ENCODE results near the gene AURKB. TPM values are rescaled to one million over a fixed set of nuclear protein-coding genes. Genes with fewer than 3 reads are reported as not detected.
"Not testable (repeated sequence)": the region's sequence is repeated elsewhere in the genome, so short reads cannot be mapped to it uniquely, and the experiment has no call there.

Gene AURKB
- total RNA-seq, 3 donors from 2014 or later, result 6.2 to 6.7 (median 6.7) TPM

DNA sequence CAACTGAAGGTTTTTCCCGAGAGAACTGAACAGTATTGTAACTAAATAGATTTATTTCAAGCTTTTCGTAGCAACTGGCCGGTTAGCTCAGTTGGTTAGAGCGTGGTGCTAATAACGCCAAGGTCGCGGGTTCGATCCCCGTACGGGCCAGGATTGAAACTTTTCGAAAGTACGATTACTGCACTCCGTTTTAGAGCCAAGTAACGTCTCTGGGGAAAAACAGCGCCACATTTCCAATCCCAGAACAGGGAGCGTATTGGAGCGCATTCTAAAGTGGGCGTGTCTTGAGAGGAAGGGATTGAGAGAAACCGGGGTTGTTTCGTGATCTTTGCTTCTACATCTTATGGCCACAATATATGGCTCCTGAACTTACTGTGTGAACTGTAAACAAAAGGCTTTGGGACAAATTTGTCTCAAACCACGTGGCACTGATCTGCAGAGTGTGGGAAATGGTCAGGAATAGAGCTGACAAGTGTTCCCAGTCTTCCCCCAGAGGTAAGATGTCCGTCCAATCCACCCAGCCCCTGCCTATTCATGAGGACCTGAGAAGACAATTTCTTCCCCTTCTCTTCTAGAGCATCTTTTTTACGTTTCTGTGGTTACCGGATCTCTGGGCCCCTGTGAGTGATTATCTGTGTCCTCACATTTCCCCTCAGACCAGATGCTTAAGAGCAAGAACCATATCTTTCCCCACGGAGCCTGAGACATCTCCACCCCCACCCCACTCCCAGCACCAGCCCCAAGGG, 22.7 kb downstream of the AURKB start:
- no peak overlapping the region for H3K4me3 Mint-ChIP-seq
- H3K27me3 Mint-ChIP-seq (ENCODE audit: low read depth), result no peaks in the 10 kb centered on the region
- H3K36me3 Mint-ChIP-seq (ENCODE audit: insufficient read depth), result no peaks in the 10 kb centered on the region
- peak; percentile 93 for DNase-seq
- H3K4me1 Mint-ChIP-seq (ENCODE audit: low read depth), result peaks cover 11% of the 10 kb centered on the region
- peak; percentile 36 to 45 for ATAC-seq
- H3K9me3 Mint-ChIP-seq, result no peaks in the 10 kb centered on the region

DNA sequence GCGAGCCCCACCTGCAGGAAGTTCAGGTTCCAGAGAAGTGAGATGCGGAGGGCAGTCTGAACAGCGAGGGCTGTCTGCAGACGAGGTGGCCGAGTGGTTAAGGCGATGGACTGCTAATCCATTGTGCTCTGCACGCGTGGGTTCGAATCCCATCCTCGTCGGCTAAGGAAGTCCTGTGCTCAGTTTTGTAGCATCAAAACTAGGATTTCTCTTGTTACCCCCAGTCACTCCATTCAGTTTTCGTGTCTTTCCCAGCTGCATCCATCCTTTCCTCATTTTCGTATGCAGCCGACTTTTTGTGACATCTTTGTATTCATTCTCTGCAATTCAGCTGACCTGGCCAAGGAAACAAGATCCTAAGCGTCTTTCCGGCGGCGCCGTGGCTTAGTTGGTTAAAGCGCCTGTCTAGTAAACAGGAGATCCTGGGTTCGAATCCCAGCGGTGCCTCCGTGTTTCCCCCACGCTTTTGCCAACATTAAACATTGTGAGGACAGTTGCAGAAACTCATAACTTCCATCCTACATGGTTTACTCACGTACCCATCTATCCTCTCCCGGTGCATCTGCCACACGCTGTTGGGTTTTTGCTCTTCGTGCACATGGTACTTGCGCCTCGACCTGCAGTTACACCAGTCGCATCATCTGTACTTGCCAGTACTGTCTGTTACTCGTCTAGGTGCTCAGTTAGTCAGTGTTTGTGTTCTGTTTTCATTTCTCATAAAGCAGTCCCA, 23.4 kb downstream of the AURKB start:
- Mint-ChIP-seq H3K36me3 (ENCODE audit: insufficient read depth) (no peaks in the 10 kb centered on the region), H3K9me3 (no peaks in the 10 kb centered on the region), H3K4me1 (ENCODE audit: low read depth) (peaks cover 12% of the 10 kb centered on the region), H3K27me3 (ENCODE audit: low read depth) (no peaks in the 10 kb centered on the region), H3K4me3 (no peak overlapping the region)
- DNase-seq (peak; percentile 91), ATAC-seq (peak; percentile 39 to 49)

DNA sequence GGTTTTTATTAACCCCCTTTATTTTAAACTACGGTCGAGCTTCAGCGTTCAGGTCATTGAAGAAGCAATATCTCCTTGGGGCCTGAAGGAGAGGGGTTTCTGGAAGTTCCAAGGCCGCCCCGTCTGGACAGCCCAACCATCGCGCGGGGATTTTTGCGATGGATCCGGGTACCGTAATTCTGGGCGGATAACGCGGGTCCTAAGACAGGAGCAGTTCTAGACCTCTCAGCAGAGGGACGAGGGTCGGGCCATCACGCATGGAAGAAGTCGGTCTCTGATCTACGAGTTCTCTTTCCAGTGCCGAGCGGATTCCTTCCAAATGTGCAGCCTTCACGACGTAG, 24.0 kb downstream of the AURKB start:
- H3K4me3 Mint-ChIP-seq, result no peak overlapping the region
- no peak for ATAC-seq
- no peaks in the 10 kb centered on the region for H3K9me3 Mint-ChIP-seq
- no peaks in the 10 kb centered on the region for H3K36me3 Mint-ChIP-seq (ENCODE audit: insufficient read depth)
- H3K4me1 Mint-ChIP-seq (ENCODE audit: low read depth), result peaks cover 13% of the 10 kb centered on the region
- H3K27me3 Mint-ChIP-seq (ENCODE audit: low read depth), result no peaks in the 10 kb centered on the region
- no peak for DNase-seq

DNA sequence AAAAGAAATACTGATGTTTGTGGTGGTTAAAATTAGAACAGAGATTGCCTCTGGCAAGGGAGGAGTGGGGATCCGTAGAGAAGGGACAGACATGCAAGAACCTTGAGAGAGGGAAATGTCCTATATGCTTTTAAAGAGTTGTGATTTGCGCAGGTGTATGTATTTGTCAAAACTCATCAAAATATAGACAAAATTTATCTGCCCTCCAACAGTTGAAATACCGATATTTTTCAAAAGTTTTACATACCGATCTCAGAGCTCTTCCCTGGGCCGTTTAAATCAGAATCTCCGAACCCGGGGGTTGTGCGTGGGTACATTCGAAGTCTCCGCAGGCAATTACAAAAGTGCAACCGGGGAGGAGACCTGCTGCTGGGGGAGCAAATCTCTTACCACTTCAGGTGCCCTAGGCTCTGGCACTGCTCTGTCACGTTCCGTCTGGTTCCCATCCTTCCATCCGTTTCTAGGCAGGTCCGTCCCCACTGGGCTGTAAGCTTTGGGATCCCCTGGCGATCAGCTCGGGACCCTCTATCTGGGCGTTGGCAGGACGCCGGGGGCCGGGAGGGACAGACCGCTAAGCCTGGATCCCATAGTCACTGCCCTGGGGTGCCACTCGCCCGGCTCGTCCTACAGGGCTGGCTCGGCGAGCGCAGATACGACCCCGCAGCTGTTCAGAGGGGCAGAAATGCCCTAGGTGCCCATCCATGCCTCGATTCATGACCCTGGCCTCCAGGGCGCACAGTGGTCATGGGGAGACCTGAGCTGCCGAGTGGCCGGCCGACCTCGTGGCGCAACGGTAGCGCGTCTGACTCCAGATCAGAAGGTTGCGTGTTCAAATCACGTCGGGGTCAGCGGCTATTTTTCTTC, 24.6 kb downstream of the AURKB start:
- no peak overlapping the region for H3K4me3 Mint-ChIP-seq
- DNase-seq (peak; percentile 95), ATAC-seq (peak in 1 of 2 donors; percentile 9)
- H3K36me3 Mint-ChIP-seq (ENCODE audit: insufficient read depth), result no peaks in the 10 kb centered on the region
- peaks cover 10% of the 10 kb centered on the region for H3K4me1 Mint-ChIP-seq (ENCODE audit: low read depth)
- H3K27me3 Mint-ChIP-seq (ENCODE audit: low read depth), result no peaks in the 10 kb centered on the region
- no peaks in the 10 kb centered on the region for H3K9me3 Mint-ChIP-seq

DNA sequence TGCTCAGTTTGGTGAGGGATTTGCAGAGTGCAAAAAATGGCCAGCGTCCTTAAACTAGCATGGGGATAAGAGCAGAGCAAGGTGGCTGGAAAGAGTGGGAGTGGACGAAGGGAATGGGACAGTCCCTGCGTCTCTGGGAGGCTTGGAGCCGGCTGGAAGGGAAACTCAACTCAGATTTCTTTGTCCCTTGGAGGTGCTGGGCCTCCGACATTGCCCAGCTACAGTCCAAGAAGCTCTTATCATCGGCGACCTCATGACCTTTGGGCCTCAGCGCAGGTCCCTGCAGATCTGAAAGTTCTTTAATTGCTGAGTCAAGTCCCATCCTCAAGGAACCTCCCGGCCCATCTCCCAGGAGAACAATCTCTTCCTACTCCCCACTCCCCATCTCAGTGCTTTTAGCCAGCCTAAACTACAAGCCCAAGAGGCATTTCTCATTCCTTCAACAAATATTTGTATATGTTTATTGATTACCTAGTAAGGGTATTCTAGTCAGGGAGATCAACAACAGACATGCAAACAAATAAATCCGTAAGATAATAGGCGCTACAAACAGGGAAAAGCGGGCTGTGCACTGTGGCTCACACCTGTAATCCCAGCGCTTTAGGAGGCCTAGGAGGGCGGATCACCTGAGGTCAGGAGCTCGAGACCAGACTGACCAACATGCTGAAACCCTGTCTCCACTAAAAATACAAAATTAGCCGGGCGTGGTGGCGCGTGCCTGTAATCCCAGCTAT, 33.2 kb downstream of the AURKB start:
- DNase-seq, result no peak
- ATAC-seq, result no peak
- H3K27me3 Mint-ChIP-seq (ENCODE audit: low read depth), result no peaks in the 10 kb centered on the region
- no peaks in the 10 kb centered on the region for H3K36me3 Mint-ChIP-seq (ENCODE audit: insufficient read depth)
- H3K4me3 Mint-ChIP-seq, result peak overlapping the region; percentile 89
- peaks cover 39% of the 10 kb centered on the region for H3K4me1 Mint-ChIP-seq (ENCODE audit: low read depth)
- no peaks in the 10 kb centered on the region for H3K9me3 Mint-ChIP-seq

DNA sequence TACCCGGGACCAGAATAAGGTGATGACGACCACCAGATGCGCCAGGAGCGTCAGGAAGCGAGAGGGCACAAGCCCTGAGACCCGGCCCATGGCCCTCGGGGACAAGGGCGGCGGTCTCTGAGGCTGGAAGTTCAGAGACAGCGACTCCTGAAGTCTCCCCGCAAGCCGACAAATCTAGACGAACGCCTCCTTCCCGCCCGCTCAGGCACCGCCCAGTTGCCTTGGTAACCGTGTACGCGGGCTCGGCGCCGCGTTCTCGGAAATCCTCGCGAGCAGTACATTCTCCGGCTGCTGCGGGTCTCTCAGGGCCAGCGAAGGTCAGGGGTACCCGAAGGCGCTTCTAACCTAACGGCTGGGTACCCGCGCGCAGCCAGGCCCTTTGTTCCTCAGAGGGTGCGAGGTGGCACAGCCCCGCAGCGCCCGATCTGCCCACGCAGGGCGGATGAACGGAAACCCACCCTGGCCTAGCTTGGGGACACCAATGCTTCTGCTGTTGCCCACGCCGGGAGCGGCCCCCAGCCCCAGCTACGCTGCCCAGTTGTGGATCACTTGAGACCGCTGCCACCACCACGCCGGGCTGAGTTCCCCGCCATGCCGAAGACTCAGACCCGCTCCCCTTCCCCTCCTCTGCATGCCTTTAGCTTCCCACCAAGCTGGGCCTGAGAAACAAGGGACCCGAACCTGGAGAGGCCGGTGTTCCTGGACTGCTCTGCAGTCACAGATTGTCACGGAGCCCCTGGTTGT, 34.0 kb downstream of the AURKB start, which contains the start of gene TMEM107:
TSS of gene TMEM107 (minus strand) at position 184 of the 744 bp plus-strand sequence. CDS start at position 90, 94 bp downstream.
- Mint-ChIP-seq H3K4me3 (peak within 1 kb of the TSS; percentile 89), H3K4me1 (ENCODE audit: low read depth) (peaks cover 39% of the 10 kb centered on the region), H3K36me3 (ENCODE audit: insufficient read depth) (no peaks in the 10 kb centered on the region), H3K9me3 (no peaks in the 10 kb centered on the region), H3K27me3 (ENCODE audit: low read depth) (no peaks in the 10 kb centered on the region)
- peak; percentile 53 to 60 for ATAC-seq
- peak; percentile 78 for DNase-seq

DNA sequence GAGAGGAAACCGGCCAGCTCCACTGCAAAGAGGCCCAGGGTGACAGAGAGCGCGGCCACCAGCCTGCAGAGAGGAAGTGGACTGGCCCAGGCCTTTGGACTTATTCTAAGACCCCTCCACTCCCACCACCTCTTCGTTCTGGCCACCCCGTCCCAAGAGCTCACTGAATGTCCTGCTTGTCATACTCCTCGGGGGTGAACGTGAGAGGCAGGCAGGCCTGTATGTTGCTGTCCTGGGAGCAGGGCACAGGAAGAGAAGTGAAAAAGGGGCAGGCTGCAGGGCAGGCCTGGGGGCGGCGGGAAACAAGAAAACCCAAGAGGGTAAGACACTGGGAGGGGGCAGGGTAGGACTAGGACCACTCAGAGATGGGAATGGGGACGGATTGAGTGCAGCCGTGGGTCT, 34.6 kb downstream of the AURKB start:
- ATAC-seq, result no peak
- peak overlapping the region; percentile 89 for H3K4me3 Mint-ChIP-seq
- DNase-seq, result no peak
- H3K9me3 Mint-ChIP-seq, result no peaks in the 10 kb centered on the region
- no peaks in the 10 kb centered on the region for H3K36me3 Mint-ChIP-seq (ENCODE audit: insufficient read depth)
- H3K4me1 Mint-ChIP-seq (ENCODE audit: low read depth), result peaks cover 39% of the 10 kb centered on the region
- H3K27me3 Mint-ChIP-seq (ENCODE audit: low read depth), result no peaks in the 10 kb centered on the region

DNA sequence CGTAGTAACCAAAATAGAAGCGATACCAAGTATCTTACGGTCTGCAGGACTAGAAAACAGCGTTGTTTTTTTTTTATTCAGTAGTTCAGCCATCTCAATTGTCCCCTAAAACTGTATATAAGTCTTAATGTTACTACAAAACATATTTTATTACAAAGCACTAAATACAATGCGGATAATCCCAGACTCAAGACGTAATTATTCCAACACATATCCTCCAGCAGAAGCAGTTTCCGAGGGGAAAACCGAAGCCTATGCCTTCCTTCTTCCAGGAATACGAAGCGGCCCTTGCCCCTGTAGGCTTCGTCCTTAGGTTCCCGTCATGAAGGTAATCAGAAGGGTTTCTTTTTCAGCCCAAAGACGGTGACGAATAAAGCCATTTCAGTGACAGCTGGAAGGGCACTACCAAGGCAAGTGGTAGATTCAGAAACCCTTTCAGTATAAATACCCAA, 36.5 kb downstream of the AURKB start:
- no peaks in the 10 kb centered on the region for H3K27me3 Mint-ChIP-seq (ENCODE audit: low read depth)
- H3K9me3 Mint-ChIP-seq, result no peaks in the 10 kb centered on the region
- DNase-seq (no peak), ATAC-seq (no peak)
- H3K36me3 Mint-ChIP-seq (ENCODE audit: insufficient read depth), result no peaks in the 10 kb centered on the region
- H3K4me1 Mint-ChIP-seq (ENCODE audit: low read depth), result peaks cover 39% of the 10 kb centered on the region
- peak overlapping the region; percentile 82 for H3K4me3 Mint-ChIP-seq

DNA sequence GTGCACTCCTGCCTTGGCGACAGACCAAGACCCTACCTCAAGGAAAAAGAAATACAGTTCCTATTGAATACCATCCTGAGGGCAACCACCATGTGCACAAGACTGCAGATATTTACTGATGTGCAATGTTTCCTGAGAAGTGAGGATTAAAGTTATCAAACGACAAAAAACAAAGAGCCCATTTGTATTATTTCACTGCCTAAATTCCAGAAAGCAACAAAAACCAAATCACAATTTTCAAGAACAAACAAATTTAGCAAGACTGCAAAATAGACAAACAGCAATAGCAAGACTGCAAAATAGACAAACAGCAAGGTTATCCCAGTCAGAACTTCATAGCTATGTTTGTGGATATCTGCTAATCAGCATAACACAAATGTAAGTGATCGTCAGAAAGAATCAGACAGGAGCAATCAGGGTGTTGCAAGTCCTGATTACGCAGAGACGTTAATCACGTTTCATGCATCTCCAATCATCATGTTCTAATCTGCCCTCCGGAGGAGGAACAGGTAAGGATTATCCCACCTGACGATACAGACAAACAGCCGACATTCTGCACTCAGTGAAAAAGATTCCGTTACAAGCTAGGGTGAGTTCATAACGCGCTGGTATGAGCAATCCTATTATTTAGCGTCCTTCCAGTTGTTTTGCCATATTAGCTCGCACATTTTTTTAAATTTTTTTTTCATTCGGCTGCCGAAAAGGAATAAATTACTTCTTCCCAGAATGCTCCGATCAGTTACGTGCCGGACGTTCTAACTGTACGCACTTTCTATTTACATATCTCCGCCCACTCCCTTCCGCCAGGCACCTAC, 37.1 kb downstream of the AURKB start:
- Mint-ChIP-seq H3K36me3 (ENCODE audit: insufficient read depth) (no peaks in the 10 kb centered on the region), H3K9me3 (no peaks in the 10 kb centered on the region), H3K4me1 (ENCODE audit: low read depth) (peaks cover 40% of the 10 kb centered on the region), H3K27me3 (ENCODE audit: low read depth) (no peaks in the 10 kb centered on the region), H3K4me3 (peak overlapping the region; percentile 82)
- ATAC-seq, result peak; percentile 79 to 80
- DNase-seq, result peak; percentile 64

DNA sequence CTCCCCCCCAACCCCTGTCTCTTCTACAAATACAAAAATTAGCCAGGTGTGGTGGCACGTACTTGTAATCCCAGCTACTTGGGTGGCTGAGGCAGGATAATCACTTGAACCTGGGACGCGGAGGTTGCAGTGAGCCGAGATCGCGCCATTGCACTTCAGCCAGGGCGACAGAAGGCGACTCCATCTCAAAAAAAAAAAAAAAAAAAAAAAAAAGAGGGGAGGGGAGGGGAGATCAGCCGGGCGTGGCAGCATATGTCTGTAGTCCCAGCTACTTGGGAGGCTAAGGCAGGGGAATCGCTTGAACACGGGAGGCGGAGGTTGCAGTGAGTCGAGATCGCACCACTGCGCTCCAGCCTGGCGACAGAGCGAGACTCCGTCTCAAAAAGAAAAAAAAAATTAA, 40.2 kb downstream of the AURKB start:
- DNase-seq; H3K4me3 Mint-ChIP-seq; H3K9me3 Mint-ChIP-seq; H3K27me3 Mint-ChIP-seq (ENCODE audit: low read depth); ATAC-seq; H3K36me3 Mint-ChIP-seq (ENCODE audit: insufficient read depth): not testable (repeated sequence)
- peaks cover 24% of the 10 kb centered on the region for H3K4me1 Mint-ChIP-seq (ENCODE audit: low read depth)

DNA sequence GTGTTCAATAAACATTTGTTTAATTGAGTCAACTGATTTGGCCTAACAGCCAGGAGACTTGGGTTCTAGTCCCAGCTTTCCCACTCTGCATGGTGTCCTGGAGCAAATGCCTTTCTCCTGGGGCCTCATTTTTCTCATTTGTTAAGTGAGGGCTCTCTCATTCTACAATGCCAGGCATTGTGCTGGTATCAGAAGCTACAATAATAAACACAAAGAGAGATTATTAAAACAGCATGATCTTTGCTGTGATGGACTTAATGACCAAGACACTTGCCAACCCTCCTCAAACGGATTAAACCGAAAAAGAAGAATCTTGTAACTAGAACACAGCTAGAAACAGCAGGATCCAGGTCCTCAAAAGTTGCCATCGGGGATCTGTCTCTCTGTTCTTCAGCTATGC, 42.8 kb downstream of the AURKB start:
- H3K4me1 Mint-ChIP-seq (ENCODE audit: low read depth), result peaks cover 26% of the 10 kb centered on the region
- no peaks in the 10 kb centered on the region for H3K36me3 Mint-ChIP-seq (ENCODE audit: insufficient read depth)
- no peaks in the 10 kb centered on the region for H3K9me3 Mint-ChIP-seq
- no peaks in the 10 kb centered on the region for H3K27me3 Mint-ChIP-seq (ENCODE audit: low read depth)
- DNase-seq (no peak), ATAC-seq (no peak)
- H3K4me3 Mint-ChIP-seq, result no peak overlapping the region

DNA sequence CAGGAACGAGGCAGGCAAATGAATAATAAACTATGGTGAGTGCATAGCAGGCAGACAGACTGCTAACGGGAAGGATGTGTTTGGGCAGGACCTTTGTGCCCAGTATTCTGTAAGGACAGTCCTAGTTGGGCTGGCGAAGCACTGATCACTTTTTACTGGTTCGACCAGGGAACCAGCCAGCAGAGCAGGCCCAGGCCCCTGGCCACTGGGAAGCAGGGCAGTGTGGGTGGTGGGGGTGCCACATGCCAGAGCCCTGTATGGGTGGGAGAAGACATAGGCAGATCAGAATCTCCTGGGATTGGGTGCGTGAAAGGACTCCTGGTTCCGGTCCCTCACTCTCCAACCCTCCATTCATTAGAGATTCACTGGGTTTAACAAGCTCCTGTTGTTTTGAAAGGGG, 43.6 kb downstream of the AURKB start:
- Mint-ChIP-seq H3K4me1 (ENCODE audit: low read depth) (peaks cover 27% of the 10 kb centered on the region), H3K9me3 (no peaks in the 10 kb centered on the region), H3K27me3 (ENCODE audit: low read depth) (no peaks in the 10 kb centered on the region), H3K4me3 (no peak overlapping the region), H3K36me3 (ENCODE audit: insufficient read depth) (peaks cover 1% of the 10 kb centered on the region)
- no peak for ATAC-seq
- DNase-seq, result no peak

DNA sequence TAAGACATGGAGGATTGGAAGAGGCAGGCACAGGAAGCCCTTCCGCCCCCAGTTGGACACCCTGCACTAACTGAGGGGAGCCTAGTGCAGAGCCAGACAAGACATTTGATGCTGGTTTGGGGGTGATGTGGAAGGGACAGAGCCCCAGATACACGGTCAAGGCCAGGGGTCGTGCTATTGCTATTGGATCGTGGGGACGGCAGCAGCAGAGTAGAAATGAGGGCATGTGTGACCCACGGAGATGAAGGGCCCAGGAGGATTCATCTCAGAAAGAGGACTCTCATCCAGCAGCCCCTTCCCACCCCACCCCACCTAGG, 45.6 kb downstream of the AURKB start:
- DNase-seq, result no peak
- ATAC-seq, result no peak
- Mint-ChIP-seq H3K4me3 (peak overlapping the region; percentile 83), H3K36me3 (ENCODE audit: insufficient read depth) (peaks cover 16% of the 10 kb centered on the region), H3K27me3 (ENCODE audit: low read depth) (no peaks in the 10 kb centered on the region), H3K4me1 (ENCODE audit: low read depth) (peaks cover 42% of the 10 kb centered on the region), H3K9me3 (no peaks in the 10 kb centered on the region)
